Measurements from ENCODE around the gene B3GNT7. TPM values are rescaled to one million over a fixed set of nuclear protein-coding genes. Genes with fewer than 3 reads are reported as not detected.
"Not testable (repeated sequence)": the region's sequence is repeated elsewhere in the genome, so short reads cannot be mapped to it uniquely, and the experiment has no call there.

B3GNT7 gene
- total RNA-seq, 1 experiment from 2014 or later: 6.1 TPM

DNA sequence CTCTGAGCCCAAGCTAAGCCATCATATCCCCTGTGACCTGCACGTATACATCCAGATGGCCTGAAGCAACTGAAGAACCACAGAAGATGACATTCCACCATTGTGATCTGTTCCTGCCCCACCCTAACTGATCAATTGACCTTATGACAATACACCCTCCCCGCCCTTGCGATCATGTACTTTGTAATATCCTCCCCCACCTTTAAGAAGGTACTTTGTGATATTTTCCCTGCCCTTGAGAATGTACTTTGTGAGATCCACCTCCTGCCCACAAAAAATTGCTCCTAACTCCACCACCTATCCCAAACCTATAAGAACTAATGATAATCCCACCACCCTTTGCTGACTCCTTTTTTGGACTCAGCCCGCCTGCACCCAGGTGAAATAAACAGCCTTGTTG is 34.9 kb downstream of the B3GNT7 start:
- H3K4me3 ChIP-seq (replicated peaks in 1 of 2; ENCODE audit: low read depth in 1 of 2, low read length in 2 of 2); H3K9ac ChIP-seq (ENCODE audit: low read length); CTCF ChIA-PET; H3K9me2 ChIP-seq (ENCODE audit: insufficient read depth); H3K27me3 ChIP-seq (ENCODE audit: insufficient read depth, low read length); POLR2A ChIA-PET; H3K4me2 ChIP-seq (ENCODE audit: low read length); H2AFZ ChIP-seq (ENCODE audit: low read depth, low read length, poor library complexity, severe bottlenecking); H3K79me2 ChIP-seq (ENCODE audit: insufficient read depth, low read length); ATAC-seq; BruUV-seq (replicated peaks); H3K4me1 ChIP-seq (ENCODE audit: control insufficient read depth in 1 of 2, insufficient read depth in 2 of 2, low read length in 2 of 2); intact Hi-C loops (cut with micrococcal nuclease); DNase-seq (ENCODE audit: low read depth, low spot score); H4K20me1 ChIP-seq (ENCODE audit: insufficient read depth); H3K36me3 ChIP-seq (ENCODE audit: control insufficient read depth in 1 of 2, insufficient read depth in 2 of 2, low read length in 2 of 2); H3K27ac ChIP-seq (ENCODE audit: low read depth, low read length); RAD21 ChIA-PET (ENCODE audit: low non-redundant PET in 1 of 2, low total read pairs in 2 of 2, uncharacterized antibody in 2 of 2, unreplicated experiment in 2 of 2): not testable (repeated sequence)
- peaks cover 3 to 14% of the 10 kb centered on the region in 2 experiments; a peak in 1 of 4 replicates for H3K9me3 ChIP-seq (ENCODE audit: control insufficient read depth in 1 of 2, insufficient read depth in 1 of 2, low read depth in 1 of 2, low read length in 2 of 2)
- TF ChIP-seq CBX3 (IDR thresholded peaks at IDR 0.05; ENCODE audit: low read depth): peak; percentile 91

DNA sequence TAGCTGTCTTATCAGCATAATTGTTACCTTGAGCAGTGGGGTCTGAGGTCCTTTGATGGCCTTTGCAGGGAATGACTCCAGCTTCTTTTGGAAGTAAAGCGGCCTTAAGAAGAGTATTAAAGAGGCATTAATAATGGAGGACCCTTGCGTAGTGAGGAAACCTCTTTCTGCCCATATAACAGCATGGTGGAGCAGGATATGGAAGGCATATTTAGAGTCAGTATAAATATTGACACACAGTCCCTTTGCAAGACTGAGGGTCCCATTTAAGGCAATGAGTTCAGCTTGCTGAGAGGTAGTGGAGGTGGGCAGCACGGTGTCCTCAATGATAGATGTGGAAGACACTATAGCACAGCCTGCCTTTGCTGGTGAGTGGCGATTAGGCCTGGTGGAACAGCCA is 36.1 kb downstream of the B3GNT7 start:
- CTCF ChIA-PET: no interaction called here
- Histone ChIP-seq H3K79me2 (ENCODE audit: insufficient read depth, low read length) (no peaks in the 10 kb centered on the region), H4K20me1 (ENCODE audit: insufficient read depth) (no peaks in the 10 kb centered on the region), H3K4me2 (ENCODE audit: low read length) (no peak overlapping the region), H3K27ac (ENCODE audit: low read depth, low read length) (no peak overlapping the region), H3K4me3 (replicated peaks in 1 of 2; ENCODE audit: low read depth in 1 of 2, low read length in 2 of 2) (no peak overlapping the region), H3K4me1 (ENCODE audit: control insufficient read depth in 1 of 2, insufficient read depth in 2 of 2, low read length in 2 of 2) (no peaks in the 10 kb centered on the region), H2AFZ (ENCODE audit: low read depth, low read length, poor library complexity, severe bottlenecking) (no peak overlapping the region), H3K9me3 (ENCODE audit: control insufficient read depth in 1 of 2, insufficient read depth in 1 of 2, low read depth in 1 of 2, low read length in 2 of 2) (peaks cover 3 to 14% of the 10 kb centered on the region in 2 experiments; a peak in 1 of 4 replicates), H3K9ac (ENCODE audit: low read length) (no peak overlapping the region), H3K9me2 (ENCODE audit: insufficient read depth) (no peaks in the 10 kb centered on the region), H3K36me3 (ENCODE audit: control insufficient read depth in 1 of 2, insufficient read depth in 2 of 2, low read length in 2 of 2) (no peaks in the 10 kb centered on the region), H3K27me3 (ENCODE audit: insufficient read depth, low read length) (no peaks in the 10 kb centered on the region)
- intact Hi-C loops (cut with micrococcal nuclease): no loop called here
- BruUV-seq (replicated peaks): no TSS peak
- RAD21 ChIA-PET (ENCODE audit: low non-redundant PET in 1 of 2, low total read pairs in 2 of 2, uncharacterized antibody in 2 of 2, unreplicated experiment in 2 of 2): no interaction called here
- POLR2A ChIA-PET: no interaction called here
- TF ChIP-seq TCF7L2 (IDR thresholded peaks at IDR 0.05; ENCODE audit: borderline replicate concordance, extremely low read depth, insufficient read depth, insufficient read length) (no peak), FOSL1 (IDR thresholded peaks at IDR 0.05; ENCODE audit: low read depth) (no peak), SRF (IDR thresholded peaks at IDR 0.05; ENCODE audit: low read depth) (no peak), ZNF274 (IDR thresholded peaks at IDR 0.05; ENCODE audit: low read depth, low read length) (no peak), POLR2AphosphoS5 (IDR thresholded peaks at IDR 0.05; ENCODE audit: low read depth, low read length) (no peak), JUND (IDR thresholded peaks at IDR 0.05) (no peak), SIN3A (IDR thresholded peaks at IDR 0.05; ENCODE audit: low read depth) (no peak), ELF1 (IDR thresholded peaks at IDR 0.05; ENCODE audit: borderline replicate concordance, low read depth) (no peak), CEBPB (IDR thresholded peaks at IDR 0.05; ENCODE audit: low read depth) (no peak), EZH2 (IDR thresholded peaks at IDR 0.05) (no peak), EGR1 (IDR thresholded peaks at IDR 0.05; ENCODE audit: low read depth) (no peak), ZFX (IDR thresholded peaks at IDR 0.05) (no peak), RAD21 (IDR thresholded peaks at IDR 0.05; ENCODE audit: low read depth) (no peak)
- TF ChIP-seq, protein P1, sequence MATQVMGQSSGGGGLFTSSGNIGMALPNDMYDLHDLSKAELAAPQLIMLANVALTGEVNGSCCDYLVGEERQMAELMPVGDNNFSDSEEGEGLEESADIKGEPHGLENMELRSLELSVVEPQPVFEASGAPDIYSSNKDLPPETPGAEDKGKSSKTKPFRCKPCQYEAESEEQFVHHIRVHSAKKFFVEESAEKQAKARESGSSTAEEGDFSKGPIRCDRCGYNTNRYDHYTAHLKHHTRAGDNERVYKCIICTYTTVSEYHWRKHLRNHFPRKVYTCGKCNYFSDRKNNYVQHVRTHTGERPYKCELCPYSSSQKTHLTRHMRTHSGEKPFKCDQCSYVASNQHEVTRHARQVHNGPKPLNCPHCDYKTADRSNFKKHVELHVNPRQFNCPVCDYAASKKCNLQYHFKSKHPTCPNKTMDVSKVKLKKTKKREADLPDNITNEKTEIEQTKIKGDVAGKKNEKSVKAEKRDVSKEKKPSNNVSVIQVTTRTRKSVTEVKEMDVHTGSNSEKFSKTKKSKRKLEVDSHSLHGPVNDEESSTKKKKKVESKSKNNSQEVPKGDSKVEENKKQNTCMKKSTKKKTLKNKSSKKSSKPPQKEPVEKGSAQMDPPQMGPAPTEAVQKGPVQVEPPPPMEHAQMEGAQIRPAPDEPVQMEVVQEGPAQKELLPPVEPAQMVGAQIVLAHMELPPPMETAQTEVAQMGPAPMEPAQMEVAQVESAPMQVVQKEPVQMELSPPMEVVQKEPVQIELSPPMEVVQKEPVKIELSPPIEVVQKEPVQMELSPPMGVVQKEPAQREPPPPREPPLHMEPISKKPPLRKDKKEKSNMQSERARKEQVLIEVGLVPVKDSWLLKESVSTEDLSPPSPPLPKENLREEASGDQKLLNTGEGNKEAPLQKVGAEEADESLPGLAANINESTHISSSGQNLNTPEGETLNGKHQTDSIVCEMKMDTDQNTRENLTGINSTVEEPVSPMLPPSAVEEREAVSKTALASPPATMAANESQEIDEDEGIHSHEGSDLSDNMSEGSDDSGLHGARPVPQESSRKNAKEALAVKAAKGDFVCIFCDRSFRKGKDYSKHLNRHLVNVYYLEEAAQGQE (IDR thresholded peaks at IDR 0.05; ENCODE audit: low read depth): no peak
- TF ChIP-seq, protein P2, sequence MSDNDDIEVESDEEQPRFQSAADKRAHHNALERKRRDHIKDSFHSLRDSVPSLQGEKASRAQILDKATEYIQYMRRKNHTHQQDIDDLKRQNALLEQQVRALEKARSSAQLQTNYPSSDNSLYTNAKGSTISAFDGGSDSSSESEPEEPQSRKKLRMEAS (IDR thresholded peaks at IDR 0.05): no peak
- TF ChIP-seq, protein P3, sequence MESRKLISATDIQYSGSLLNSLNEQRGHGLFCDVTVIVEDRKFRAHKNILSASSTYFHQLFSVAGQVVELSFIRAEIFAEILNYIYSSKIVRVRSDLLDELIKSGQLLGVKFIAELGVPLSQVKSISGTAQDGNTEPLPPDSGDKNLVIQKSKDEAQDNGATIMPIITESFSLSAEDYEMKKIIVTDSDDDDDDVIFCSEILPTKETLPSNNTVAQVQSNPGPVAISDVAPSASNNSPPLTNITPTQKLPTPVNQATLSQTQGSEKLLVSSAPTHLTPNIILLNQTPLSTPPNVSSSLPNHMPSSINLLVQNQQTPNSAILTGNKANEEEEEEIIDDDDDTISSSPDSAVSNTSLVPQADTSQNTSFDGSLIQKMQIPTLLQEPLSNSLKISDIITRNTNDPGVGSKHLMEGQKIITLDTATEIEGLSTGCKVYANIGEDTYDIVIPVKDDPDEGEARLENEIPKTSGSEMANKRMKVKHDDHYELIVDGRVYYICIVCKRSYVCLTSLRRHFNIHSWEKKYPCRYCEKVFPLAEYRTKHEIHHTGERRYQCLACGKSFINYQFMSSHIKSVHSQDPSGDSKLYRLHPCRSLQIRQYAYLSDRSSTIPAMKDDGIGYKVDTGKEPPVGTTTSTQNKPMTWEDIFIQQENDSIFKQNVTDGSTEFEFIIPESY (IDR thresholded peaks at IDR 0.05; ENCODE audit: extremely low read depth, insufficient replicate concordance, low read length): no peak
- ATAC-seq (no peak), DNase-seq (ENCODE audit: low read depth, low spot score) (no peak)
